Measurements from ENCODE around the gene USP21.
"Not testable (repeated sequence)": the region's sequence is repeated elsewhere in the genome, so short reads cannot be mapped to it uniquely, and the experiment has no call there.

Gene USP21, protein sequence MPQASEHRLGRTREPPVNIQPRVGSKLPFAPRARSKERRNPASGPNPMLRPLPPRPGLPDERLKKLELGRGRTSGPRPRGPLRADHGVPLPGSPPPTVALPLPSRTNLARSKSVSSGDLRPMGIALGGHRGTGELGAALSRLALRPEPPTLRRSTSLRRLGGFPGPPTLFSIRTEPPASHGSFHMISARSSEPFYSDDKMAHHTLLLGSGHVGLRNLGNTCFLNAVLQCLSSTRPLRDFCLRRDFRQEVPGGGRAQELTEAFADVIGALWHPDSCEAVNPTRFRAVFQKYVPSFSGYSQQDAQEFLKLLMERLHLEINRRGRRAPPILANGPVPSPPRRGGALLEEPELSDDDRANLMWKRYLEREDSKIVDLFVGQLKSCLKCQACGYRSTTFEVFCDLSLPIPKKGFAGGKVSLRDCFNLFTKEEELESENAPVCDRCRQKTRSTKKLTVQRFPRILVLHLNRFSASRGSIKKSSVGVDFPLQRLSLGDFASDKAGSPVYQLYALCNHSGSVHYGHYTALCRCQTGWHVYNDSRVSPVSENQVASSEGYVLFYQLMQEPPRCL

DNA sequence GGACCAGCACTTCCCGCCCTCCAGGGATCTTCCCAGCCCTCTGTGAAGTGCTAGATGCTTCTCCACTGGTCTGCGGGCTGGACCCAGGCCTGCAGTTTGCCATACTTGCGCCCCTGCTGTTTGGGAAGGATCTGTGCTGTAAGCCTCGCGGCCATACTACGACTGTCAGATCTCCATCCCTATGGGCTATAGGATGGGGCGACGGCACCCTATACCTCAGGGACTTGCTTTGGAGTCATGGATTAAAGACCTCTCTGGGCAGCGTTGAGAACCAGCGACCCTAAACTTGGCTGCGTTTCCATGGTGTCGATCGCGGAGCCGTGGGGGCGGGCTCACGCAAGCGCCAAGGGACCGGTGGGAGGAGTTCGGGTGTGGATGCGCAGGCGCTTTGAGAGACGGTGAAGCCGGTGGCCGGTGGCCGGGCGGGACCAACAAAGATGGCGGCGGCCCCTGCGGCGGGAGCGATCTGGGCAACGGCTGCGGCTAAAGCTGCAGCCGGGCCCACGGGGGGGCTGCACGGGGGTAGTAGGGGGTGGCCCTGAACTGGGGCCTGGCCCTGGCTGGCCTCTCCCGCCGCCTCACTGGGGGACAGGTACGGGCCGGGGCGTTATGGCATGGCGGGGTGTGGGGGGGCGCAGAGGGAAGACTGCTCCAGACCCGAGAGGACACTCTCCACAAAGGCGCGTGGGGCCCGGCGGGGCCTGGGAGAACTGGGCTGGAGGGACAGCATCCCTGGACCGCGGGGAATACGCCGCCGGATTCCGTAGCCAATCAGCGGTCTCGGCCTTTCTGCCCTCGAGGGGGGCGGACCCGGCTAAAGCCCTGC, at the start of gene USP21:
USP21 (plus strand) TSS at position 414 of the 826 bp plus-strand sequence. CDS start 1,141 bp downstream, outside the sequence.
- TF ChIP-seq, protein P1, sequence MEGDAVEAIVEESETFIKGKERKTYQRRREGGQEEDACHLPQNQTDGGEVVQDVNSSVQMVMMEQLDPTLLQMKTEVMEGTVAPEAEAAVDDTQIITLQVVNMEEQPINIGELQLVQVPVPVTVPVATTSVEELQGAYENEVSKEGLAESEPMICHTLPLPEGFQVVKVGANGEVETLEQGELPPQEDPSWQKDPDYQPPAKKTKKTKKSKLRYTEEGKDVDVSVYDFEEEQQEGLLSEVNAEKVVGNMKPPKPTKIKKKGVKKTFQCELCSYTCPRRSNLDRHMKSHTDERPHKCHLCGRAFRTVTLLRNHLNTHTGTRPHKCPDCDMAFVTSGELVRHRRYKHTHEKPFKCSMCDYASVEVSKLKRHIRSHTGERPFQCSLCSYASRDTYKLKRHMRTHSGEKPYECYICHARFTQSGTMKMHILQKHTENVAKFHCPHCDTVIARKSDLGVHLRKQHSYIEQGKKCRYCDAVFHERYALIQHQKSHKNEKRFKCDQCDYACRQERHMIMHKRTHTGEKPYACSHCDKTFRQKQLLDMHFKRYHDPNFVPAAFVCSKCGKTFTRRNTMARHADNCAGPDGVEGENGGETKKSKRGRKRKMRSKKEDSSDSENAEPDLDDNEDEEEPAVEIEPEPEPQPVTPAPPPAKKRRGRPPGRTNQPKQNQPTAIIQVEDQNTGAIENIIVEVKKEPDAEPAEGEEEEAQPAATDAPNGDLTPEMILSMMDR (IDR thresholded peaks at IDR 0.05; ENCODE audit: extremely low read depth, missing control alignments), result no peak
- DNase-seq (ENCODE audit: low spot score), result peak; percentile 94

DNA sequence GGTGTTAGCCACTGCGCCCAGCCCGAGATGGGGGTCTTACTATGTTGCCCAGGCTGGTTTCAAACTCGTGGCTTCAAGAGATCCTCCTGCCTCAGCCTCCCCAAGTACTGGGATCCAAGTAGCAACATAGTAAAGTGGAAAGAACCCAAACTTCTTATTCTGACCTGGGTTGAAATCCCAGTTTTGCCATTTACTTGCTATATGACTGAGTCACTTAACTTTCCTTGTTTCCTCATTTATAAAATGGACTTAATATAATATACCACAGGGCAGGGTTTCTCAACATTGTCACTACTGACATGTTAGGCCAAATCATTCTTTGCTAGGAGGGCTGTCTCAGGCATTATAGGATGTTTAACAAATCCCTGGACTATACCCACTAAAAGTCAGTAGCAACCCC, 48.2 kb upstream of the USP21 start:
- DNase-seq (ENCODE audit: low spot score), result no peak
- TF ChIP-seq, protein P1 (IDR thresholded peaks at IDR 0.05; ENCODE audit: extremely low read depth, missing control alignments), result no peak

DNA sequence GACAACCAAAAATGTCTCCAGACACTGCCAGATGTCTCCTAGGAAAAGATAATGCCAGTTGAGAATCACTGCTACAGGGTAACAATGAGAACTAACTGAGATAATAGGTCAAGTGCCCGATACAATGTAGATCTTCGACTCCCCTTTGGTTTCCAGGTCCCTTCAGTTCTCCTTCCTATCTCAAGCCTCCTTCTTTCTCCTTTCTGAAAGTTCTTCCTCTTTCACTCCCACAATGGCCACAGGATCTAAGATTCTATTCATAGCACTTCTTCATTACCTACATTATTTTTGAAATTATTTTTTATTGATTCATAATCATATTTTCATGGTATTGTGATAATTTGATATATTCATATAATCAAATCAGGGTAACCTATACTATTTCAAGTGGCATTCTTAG, 47.8 kb upstream of the USP21 start:
- DNase-seq (ENCODE audit: low spot score), result no peak
- TF ChIP-seq, protein P1 (IDR thresholded peaks at IDR 0.05; ENCODE audit: extremely low read depth, missing control alignments), result no peak

DNA sequence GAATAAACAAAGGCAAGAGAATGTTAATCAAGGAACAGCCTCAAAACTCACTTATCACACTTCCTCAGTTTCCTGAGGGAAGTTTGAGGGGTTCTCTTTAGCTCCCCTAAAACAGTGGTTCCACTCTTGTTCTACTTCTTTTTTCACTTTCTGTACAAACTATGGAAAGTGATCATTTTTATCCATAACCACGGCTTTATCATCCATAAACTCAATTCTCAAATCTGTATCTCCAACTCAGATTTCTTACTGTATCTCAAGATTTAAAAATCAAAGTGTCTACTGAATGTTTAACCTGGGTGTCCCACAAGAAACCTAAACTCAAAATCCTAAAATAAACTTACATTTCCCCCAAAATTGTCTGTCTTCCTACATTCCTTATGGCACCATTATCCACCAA, 45.4 kb upstream of the USP21 start:
- TF ChIP-seq, protein P1 (IDR thresholded peaks at IDR 0.05; ENCODE audit: extremely low read depth, missing control alignments), result no peak
- no peak for DNase-seq (ENCODE audit: low spot score)

DNA sequence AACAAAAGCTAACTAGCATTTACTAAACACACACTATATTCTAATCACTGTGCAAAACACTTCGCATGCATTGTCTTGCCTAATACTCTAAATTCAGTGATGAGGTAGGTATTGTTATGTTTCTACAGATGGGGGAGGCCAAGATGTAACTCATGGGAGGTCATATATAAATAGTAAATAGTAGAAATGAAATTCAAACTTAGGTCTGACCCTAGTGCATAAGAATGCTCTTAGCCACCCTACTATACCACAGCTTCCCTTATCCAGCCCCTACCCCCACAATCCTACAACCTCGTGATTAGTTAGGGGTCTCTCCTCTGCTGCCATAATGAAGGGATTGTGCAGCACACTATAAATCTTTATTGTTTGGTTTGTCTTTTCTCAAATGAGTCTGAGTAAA, 44.7 kb upstream of the USP21 start:
- TF ChIP-seq, protein P1 (IDR thresholded peaks at IDR 0.05; ENCODE audit: extremely low read depth, missing control alignments), result no peak

DNA sequence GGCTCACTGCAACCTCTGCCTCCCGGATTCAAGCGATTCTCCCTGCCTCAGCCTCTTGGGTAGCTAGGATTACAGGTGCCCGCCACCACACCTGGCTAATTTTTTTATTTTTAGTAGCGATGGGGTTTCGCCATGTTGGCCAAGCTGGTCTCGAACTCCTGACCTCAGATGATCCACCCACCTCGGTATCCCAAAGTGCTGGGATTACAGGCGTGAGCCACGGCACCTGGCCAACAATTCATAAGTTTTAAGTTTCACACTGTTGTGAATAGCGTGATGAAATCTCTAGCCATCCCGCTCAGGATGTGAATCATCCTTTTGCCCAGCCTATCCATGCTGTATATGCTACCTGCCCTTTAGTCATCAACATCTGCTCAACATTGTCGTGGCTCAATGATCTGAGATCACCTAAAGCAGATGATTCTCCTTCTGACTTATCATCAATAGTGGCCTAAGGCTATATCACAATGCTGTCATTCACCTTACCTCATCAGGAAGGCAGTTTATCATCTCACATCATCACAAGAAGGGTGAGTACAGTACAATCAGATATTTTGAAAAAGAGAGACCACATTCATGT, 44.1 kb upstream of the USP21 start:
- no peak for DNase-seq (ENCODE audit: low spot score)
- TF ChIP-seq, protein P1 (IDR thresholded peaks at IDR 0.05; ENCODE audit: extremely low read depth, missing control alignments), result no peak

More for the DNA sequence above, 44.7 kb upstream of the USP21 start:
- no peak for DNase-seq (ENCODE audit: low spot score)

DNA sequence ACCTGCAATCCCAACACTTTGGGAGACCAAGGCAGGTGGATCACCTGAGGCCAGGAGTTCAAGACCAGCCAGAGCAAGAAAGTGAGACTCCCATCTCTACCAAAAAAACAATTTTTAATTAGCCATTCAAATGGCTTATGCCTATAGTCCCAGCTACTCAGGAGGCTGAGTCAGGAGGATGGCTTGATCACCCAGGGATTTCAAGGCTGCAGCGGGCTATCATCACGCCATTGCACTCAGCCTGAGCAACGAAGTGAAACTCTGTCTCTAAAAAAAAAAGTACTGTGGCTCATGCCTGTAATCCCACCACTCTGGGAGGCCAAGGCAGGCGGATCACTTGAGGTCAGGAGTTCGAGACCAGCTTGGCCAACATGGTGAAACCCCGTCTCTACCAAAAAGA, 43.3 kb upstream of the USP21 start:
- not testable (repeated sequence) for DNase-seq (ENCODE audit: low spot score)
